ENCODE data around the gene PTGS2. TPM values are rescaled to one million over a fixed set of nuclear protein-coding genes. Genes with fewer than 3 reads are reported as not detected.

Gene PTGS2
- total and polyA plus RNA-seq, 10 of the 15 experiments (the other 5 are each of a cell fraction or from before 2014, with no cell fraction given): 0.04 to 0.12 (median 0.08) TPM; not detected in 4

DNA sequence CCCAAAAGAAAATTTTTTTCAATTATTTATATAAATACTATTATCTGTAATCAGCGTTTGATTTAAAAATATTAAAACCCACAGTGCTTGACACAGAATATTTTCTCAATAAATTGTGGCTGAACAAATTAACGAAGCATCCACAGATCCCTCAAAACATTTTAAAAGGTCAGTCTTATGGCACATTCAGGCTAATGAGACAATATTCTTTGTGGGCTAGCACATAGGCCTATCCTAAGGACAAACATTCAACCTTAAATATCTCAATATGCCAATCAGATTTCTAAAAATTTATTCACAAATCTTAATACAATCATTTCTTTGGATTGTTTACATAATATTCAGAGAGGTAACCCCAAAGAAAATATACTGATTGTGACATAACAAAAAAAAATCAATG is 8.1 kb downstream of the PTGS2 start (continued):
- TF ChIP-seq, protein P1, sequence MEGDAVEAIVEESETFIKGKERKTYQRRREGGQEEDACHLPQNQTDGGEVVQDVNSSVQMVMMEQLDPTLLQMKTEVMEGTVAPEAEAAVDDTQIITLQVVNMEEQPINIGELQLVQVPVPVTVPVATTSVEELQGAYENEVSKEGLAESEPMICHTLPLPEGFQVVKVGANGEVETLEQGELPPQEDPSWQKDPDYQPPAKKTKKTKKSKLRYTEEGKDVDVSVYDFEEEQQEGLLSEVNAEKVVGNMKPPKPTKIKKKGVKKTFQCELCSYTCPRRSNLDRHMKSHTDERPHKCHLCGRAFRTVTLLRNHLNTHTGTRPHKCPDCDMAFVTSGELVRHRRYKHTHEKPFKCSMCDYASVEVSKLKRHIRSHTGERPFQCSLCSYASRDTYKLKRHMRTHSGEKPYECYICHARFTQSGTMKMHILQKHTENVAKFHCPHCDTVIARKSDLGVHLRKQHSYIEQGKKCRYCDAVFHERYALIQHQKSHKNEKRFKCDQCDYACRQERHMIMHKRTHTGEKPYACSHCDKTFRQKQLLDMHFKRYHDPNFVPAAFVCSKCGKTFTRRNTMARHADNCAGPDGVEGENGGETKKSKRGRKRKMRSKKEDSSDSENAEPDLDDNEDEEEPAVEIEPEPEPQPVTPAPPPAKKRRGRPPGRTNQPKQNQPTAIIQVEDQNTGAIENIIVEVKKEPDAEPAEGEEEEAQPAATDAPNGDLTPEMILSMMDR (IDR thresholded peaks at IDR 0.05 in 2 of 3, conservative IDR thresholded peaks at IDR 0.05 in 1 of 3; ENCODE audit: control insufficient read depth in 2 of 3, extremely low read depth in 1 of 3, insufficient read depth in 1 of 3, low read depth in 3 of 3, low read length in 3 of 3): no peak
- TF ChIP-seq LARP7 (IDR thresholded peaks at IDR 0.05) (no peak), HDAC6 (IDR thresholded peaks at IDR 0.05; ENCODE audit: unreplicated experiment) (no peak), ZSCAN29 (IDR thresholded peaks at IDR 0.05) (no peak), FOXK2 (IDR thresholded peaks at IDR 0.05) (no peak), RELA (IDR thresholded peaks at IDR 0.05; ENCODE audit: borderline replicate concordance, partially characterized antibody) (no peak)

DNA sequence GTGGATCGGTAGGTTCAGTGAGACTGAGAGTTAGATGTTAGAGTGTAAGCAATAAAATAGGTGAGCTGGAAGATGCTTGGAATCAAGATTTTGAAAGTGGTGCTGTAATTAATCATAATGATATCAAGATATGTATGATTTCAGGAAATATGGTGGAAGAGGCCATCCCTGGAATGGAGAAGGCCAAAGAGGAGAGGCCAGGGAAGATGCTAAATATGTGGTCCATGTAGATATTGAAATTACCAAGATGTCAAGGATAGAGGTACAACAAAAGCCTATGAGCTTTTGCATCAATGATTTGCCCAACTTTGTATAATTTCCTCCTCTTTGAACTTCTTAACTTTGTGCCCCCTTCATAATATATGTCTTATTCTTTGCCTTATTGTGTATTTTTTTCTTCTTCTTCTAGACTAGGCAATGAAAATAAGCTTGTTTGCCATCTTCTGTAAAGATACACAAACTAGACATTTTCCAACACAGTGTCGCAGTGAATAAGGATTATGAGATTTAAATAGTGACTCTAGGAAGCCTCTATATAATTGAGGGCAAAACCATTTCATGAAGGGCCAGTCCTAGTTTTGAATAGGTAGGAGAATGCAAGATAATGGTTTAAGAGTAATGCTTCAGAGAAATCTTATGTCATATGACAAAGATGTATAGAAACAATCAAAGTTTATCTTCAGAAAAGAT is 8.9 kb downstream of the PTGS2 start:
- FAIRE-seq (no peak), DNase-seq (ENCODE audit: low read depth, low spot score) (no peak), ATAC-seq (no peak)
- H3K79me2 ChIP-seq (ENCODE audit: control insufficient read depth, insufficient read depth, low read length): no peaks in the 10 kb centered on the region
- no peaks in the 10 kb centered on the region for H3K9me3 ChIP-seq (replicated peaks; ENCODE audit: control insufficient read depth, insufficient read depth, low read length)
- in situ Hi-C loops (cut with MboI) (no loop called here), intact Hi-C loops (cut with micrococcal nuclease; ENCODE audit: unreplicated experiment) (no loop called here)
- H2AFZ ChIP-seq (ENCODE audit: control insufficient read depth, low read depth, low read length): no peak overlapping the region
- ChIA-PET RAD21 (ENCODE audit: unreplicated experiment) (no interaction called here), SMC1A (ENCODE audit: uncharacterized antibody, unreplicated experiment) (no interaction called here), CTCF (no interaction called here), POLR2A (no interaction called here)
- H3K27ac ChIP-seq (ENCODE audit: control insufficient read depth, insufficient read depth): no peak overlapping the region
- H3K36me3 ChIP-seq (ENCODE audit: control insufficient read depth in 2 of 2, insufficient read depth in 2 of 2, low read length in 1 of 2): no peaks in the 10 kb centered on the region
- H3K9ac ChIP-seq (ENCODE audit: control insufficient read depth, insufficient read depth, low read length): no peak overlapping the region
- H3K4me3 ChIP-seq: no peak overlapping the region
- 93% methylated on average over 2 of the region's 2 CpGs for WGBS (ENCODE audit: insufficient coverage, insufficient replicate concordance, low lambda C conversion rate, missing lambda C conversion rate)
- no peaks in the 10 kb centered on the region for H4K20me1 ChIP-seq (ENCODE audit: control insufficient read depth, insufficient read depth)
- no peak overlapping the region for H3K4me2 ChIP-seq (ENCODE audit: control insufficient read depth, insufficient read depth)
- BruUV-seq (replicated peaks): no TSS peak
- H3K4me1 ChIP-seq (ENCODE audit: control insufficient read depth, insufficient read depth, low read length): no peaks in the 10 kb centered on the region
- no peaks in the 10 kb centered on the region for H3K27me3 ChIP-seq (replicated peaks in 1 of 2; ENCODE audit: control insufficient read depth in 2 of 2, insufficient read depth in 2 of 2, low read length in 1 of 2)
- TF ChIP-seq, protein P2, sequence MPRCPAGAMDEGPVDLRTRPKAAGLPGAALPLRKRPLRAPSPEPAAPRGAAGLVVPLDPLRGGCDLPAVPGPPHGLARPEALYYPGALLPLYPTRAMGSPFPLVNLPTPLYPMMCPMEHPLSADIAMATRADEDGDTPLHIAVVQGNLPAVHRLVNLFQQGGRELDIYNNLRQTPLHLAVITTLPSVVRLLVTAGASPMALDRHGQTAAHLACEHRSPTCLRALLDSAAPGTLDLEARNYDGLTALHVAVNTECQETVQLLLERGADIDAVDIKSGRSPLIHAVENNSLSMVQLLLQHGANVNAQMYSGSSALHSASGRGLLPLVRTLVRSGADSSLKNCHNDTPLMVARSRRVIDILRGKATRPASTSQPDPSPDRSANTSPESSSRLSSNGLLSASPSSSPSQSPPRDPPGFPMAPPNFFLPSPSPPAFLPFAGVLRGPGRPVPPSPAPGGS (IDR thresholded peaks at IDR 0.05; ENCODE audit: borderline replicate concordance, insufficient read depth, low read depth, low read length, poor library complexity, severe bottlenecking): no peak
- TF ChIP-seq WRNIP1 (IDR thresholded peaks at IDR 0.05; ENCODE audit: borderline replicate concordance, low read depth, low read length) (no peak), PML (IDR thresholded peaks at IDR 0.05; ENCODE audit: low read length) (no peak), EZH2 (IDR thresholded peaks at IDR 0.05; ENCODE audit: borderline replicate concordance, control insufficient read depth, low read depth, low read length) (no peak), NRF1 (conservative IDR thresholded peaks at IDR 0.05; ENCODE audit: low read depth, low read length) (no peak), EGR1 (IDR thresholded peaks at IDR 0.05; ENCODE audit: borderline replicate concordance in 1 of 2, low read depth in 2 of 2, low read length in 2 of 2) (no peak)
- TF ChIP-seq, protein P3, sequence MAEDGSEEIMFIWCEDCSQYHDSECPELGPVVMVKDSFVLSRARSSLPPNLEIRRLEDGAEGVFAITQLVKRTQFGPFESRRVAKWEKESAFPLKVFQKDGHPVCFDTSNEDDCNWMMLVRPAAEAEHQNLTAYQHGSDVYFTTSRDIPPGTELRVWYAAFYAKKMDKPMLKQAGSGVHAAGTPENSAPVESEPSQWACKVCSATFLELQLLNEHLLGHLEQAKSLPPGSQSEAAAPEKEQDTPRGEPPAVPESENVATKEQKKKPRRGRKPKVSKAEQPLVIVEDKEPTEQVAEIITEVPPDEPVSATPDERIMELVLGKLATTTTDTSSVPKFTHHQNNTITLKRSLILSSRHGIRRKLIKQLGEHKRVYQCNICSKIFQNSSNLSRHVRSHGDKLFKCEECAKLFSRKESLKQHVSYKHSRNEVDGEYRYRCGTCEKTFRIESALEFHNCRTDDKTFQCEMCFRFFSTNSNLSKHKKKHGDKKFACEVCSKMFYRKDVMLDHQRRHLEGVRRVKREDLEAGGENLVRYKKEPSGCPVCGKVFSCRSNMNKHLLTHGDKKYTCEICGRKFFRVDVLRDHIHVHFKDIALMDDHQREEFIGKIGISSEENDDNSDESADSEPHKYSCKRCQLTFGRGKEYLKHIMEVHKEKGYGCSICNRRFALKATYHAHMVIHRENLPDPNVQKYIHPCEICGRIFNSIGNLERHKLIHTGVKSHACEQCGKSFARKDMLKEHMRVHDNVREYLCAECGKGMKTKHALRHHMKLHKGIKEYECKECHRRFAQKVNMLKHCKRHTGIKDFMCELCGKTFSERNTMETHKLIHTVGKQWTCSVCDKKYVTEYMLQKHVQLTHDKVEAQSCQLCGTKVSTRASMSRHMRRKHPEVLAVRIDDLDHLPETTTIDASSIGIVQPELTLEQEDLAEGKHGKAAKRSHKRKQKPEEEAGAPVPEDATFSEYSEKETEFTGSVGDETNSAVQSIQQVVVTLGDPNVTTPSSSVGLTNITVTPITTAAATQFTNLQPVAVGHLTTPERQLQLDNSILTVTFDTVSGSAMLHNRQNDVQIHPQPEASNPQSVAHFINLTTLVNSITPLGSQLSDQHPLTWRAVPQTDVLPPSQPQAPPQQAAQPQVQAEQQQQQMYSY (CRISPR knock-in tag; IDR thresholded peaks at IDR 0.05): no peak
- TF ChIP-seq, protein P4, sequence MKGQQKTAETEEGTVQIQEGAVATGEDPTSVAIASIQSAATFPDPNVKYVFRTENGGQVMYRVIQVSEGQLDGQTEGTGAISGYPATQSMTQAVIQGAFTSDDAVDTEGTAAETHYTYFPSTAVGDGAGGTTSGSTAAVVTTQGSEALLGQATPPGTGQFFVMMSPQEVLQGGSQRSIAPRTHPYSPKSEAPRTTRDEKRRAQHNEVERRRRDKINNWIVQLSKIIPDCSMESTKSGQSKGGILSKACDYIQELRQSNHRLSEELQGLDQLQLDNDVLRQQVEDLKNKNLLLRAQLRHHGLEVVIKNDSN (IDR thresholded peaks at IDR 0.05; ENCODE audit: borderline replicate concordance, extremely low read length, insufficient read depth, low read depth, low read length): no peak
